Urinary bladder (tissue), 4 donors: ENCODE data around the gene MRPL55. TPM values are rescaled to one million over a fixed set of nuclear protein-coding genes. Genes with fewer than 3 reads are reported as not detected.
A peak's percentile ranks its signal among the peaks of the same experiment; 100 is the strongest.
"Not testable (repeated sequence)": the region's sequence is repeated elsewhere in the genome, so short reads cannot be mapped to it uniquely, and the experiment has no call there.

Experiments
- DNase-seq: peaks from one replicate; pipeline ENCODE4 v3.0.0-alpha.2; 2015; ENCODE audit errors: extremely low spot score
- H3K27ac ChIP-seq: one replicate; pipeline ENCODE4 v1.5.1; 2013; ENCODE audit warnings: low read depth, mild to moderate bottlenecking, moderate library complexity
- H3K36me3 ChIP-seq: one replicate; pipeline ENCODE4 v1.6.1; 2013; ENCODE audit warnings: mild to moderate bottlenecking, moderate library complexity; ENCODE audit not compliant: insufficient read depth
- H3K4me1 ChIP-seq: one replicate; pipeline ENCODE4 v1.6.1; 2013; ENCODE audit warnings: mild to moderate bottlenecking, moderate library complexity; ENCODE audit not compliant: insufficient read depth
- H3K4me3 ChIP-seq: one replicate; pipeline ENCODE4 v1.5.1; 2013; ENCODE audit warnings: low read depth, low read length
- WGBS: extraction: QIAGEN DNeasy Blood & Tissue Kit; methylation state at CpG from one replicate; pipeline ENCODE4 v1.1.7; 2013; 5-methylcytosine and 5-hydroxymethylcytosine counted together
- polyA plus RNA-seq: library from polyadenylated mRNA; stranded (reverse); fragments of 200-250 nt; gene quantifications from one replicate; pipeline ENCODE4 v1.2.3, GENCODE V29; 2013
- total RNA-seq: library from RNA; depleted of rRNA; stranded (reverse); fragments of >200 nt; gene quantifications from one replicate; pipeline ENCODE4 v1.2.3, GENCODE V29; 2014
- donor health status: healthy with polysubstance abuse.
- donor health status: healthy.

Gene MRPL55
- total and polyA plus RNA-seq, 2 donors, result 22.5 to 109 TPM

DNA sequence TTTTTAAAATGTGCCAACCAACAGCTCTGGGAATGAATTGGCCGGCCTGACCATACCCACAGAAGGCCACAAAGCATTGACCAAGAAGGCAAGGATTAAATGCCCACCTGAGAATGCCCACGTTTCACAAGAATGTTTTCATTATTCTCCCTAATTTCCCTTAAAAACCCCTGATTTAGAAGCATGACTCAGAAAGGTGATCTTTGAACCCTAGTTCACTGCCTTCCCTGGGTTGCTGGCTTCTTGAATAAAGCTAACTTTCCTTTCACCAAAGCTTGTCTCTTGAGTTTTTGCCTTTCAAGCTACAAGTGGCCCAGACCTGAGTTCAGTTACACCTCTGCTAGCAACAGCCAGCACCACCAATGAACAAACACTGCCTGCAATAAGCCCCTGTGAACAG, 14.4 kb upstream of the MRPL55 start:
- no peaks in the 10 kb centered on the region for H3K4me1 ChIP-seq
- no peak for DNase-seq
- no peak overlapping the region for H3K4me3 ChIP-seq
- H3K27ac ChIP-seq, result no peak overlapping the region
- WGBS, result 71% methylated on average over 2 of the region's 2 CpGs
- no peaks in the 10 kb centered on the region for H3K36me3 ChIP-seq

DNA sequence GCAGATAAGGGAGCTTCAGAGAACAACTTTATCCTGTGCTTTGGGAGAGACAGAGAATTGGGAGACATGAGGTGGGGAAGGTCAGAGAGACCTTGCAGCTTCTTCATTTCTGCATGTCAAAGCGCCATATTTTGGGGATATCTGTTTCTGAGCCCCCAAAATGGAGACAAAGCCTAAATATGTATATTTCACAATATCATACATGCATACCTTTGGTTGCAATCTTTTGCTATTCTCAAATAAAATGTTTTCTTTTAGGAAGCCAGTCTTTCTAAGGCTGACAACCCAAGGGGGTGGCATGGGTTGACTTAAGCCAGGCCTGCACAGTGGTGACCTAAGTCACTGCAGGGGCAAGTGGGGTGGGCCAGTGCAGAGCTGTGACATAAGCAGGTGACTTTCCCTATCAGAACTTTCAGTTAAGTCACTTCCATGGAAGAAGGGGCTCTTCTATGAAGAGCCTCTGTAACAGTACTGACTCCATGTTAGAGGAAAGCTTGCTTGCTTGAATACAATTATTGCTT, 13.9 kb upstream of the MRPL55 start:
- WGBS, result 55% methylated on average over 1 of the region's 1 CpG
- Histone ChIP-seq H3K4me3 (no peak overlapping the region), H3K4me1 (no peaks in the 10 kb centered on the region), H3K36me3 (no peaks in the 10 kb centered on the region), H3K27ac (no peak overlapping the region)
- DNase-seq, result no peak

DNA sequence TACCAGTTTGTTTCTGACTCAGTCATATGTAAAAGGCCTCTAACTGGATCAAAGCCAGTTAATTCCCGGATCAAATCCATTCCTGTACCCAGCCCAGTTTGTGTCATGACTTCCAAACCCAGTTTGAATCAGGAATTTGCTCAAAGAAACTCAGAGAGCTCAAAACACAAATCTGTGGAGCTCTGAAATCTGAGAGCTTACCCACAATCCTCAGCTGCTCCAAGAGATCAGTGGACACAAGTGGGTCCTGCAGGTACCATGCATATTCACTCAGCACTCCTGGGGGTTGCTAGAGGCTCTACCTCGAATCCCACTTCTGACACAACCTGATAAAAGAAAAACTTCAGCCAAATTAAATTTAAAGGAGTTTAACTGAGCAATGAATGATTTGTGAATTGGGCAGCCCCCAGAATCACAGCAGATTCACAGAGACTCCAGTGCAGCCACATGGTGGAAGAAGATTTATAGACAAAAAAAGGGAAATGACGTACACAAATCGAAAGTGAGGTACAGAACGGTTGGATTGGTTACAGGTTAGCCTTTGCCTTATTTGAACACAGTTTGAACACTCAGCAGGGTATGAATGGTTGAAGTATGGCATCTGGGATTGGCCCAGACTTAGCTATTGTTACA, 11.9 kb upstream of the MRPL55 start:
- Histone ChIP-seq H3K27ac (no peak overlapping the region), H3K4me3 (no peak overlapping the region), H3K4me1 (no peaks in the 10 kb centered on the region), H3K36me3 (no peaks in the 10 kb centered on the region)
- DNase-seq, result no peak
- 63% methylated on average over 5 of the region's 5 CpGs for WGBS

DNA sequence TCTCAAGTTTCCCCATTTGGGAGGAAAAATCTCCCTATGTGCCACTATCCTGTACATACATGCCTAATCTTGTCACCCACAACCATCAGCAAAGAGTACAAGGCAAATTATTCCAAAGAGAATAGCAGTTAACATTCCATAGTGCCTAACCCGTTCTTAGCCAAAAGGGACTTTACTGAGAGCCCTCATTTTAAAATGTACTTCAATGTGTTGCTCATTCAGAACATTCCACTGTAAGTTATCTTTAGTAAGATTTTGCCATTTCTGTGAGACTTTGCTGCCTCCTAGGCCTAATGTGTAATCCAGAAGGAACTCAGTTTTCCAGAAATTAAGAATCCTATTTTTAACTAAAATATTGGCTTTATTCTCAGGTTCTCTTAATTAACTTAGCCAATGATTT, 11.3 kb upstream of the MRPL55 start:
- Histone ChIP-seq H3K27ac (no peak overlapping the region), H3K4me3 (no peak overlapping the region), H3K4me1 (no peaks in the 10 kb centered on the region), H3K36me3 (no peaks in the 10 kb centered on the region)
- 74% methylated on average over 1 of the region's 1 CpG for WGBS
- DNase-seq, result no peak

- Histone ChIP-seq H3K27ac (no peak overlapping the region), H3K36me3 (no peaks in the 10 kb centered on the region), H3K4me1 (no peaks in the 10 kb centered on the region), H3K4me3 (no peak overlapping the region)
- 77% methylated on average over 2 of the region's 2 CpGs for WGBS
- no peak for DNase-seq
Measured at GRCh38 chr1:228118040-228118439, 8.9 kb upstream of the MRPL55 start.

DNA sequence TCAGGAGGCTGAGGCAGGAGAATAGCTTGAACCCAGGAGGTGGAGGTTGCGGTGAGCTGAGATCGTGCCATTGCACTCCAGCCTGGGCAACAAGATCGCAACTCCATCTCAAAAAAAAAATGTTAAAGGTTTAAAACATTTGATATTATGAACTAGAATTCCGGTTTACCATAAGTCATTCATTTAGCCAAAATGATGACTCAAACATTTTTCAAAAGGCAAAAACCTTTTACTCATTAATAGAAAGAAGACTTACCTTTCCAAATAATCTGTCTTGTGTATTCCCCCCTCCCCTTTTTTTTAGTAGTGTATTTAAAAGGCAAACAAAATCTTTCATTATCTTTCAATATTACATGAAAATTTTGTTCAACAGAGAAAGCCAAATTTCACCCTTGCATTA, 8.2 kb upstream of the MRPL55 start:
- Histone ChIP-seq H3K36me3 (no peaks in the 10 kb centered on the region), H3K4me3 (no peak overlapping the region), H3K27ac (no peak overlapping the region), H3K4me1 (no peaks in the 10 kb centered on the region)
- 95% methylated on average over 4 of the region's 4 CpGs for WGBS
- no peak for DNase-seq

- 70% methylated on average over 3 of the region's 3 CpGs for WGBS
- H3K27ac ChIP-seq, result no peak overlapping the region
- H3K4me1 ChIP-seq, result no peaks in the 10 kb centered on the region
- no peak overlapping the region for H3K4me3 ChIP-seq
- H3K36me3 ChIP-seq, result no peaks in the 10 kb centered on the region
- no peak for DNase-seq
Measured at GRCh38 chr1:228114827-228115226, 5.7 kb upstream of the MRPL55 start.

GRCh38 chr1:228112617-228113016, 3.5 kb upstream of the MRPL55 start:
- no peak for DNase-seq
- Histone ChIP-seq H3K4me3 (no peak overlapping the region), H3K4me1 (no peaks in the 10 kb centered on the region), H3K36me3 (no peaks in the 10 kb centered on the region), H3K27ac (no peak overlapping the region)
- 85% methylated on average over 1 of the region's 1 CpG for WGBS

- DNase-seq, result no peak
- no peaks in the 10 kb centered on the region for H3K4me1 ChIP-seq
- H3K36me3 ChIP-seq, result no peaks in the 10 kb centered on the region
- H3K27ac ChIP-seq, result no peak overlapping the region
- H3K4me3 ChIP-seq, result no peak overlapping the region
- WGBS, result 93% methylated on average over 7 of the region's 7 CpGs
Measured at GRCh38 chr1:228112167-228112566, 3.1 kb upstream of the MRPL55 start.

GRCh38 chr1:228111315-228111714, 2.2 kb upstream of the MRPL55 start:
- 97% methylated on average over 6 of the region's 6 CpGs for WGBS
- H3K27ac ChIP-seq, H3K4me1 ChIP-seq, H3K36me3 ChIP-seq, H3K4me3 ChIP-seq, DNase-seq: not testable (repeated sequence)

DNA sequence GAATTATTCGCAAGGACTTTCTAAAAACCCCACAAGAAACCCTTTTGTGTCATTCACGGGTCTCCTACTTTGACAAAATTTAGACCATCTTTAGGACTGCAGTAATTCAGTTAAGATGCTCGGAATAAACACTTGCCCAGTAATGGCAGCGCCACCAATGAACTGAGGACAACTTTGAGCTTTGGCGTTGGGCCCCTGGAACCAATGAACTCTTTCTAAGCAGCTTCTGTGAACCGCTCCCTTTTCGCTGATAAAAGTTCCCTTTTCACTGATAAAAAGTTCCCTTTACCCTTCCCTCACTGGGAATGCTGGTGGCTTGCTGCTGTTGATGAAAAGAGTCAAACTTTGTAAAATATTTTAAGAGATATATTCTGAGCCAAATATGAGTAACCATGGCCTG, 1.5 kb upstream of the MRPL55 start:
- no peak for DNase-seq
- H3K4me1 ChIP-seq, result no peaks in the 10 kb centered on the region
- no peak overlapping the region for H3K27ac ChIP-seq
- H3K4me3 ChIP-seq, result no peak overlapping the region
- H3K36me3 ChIP-seq, result no peaks in the 10 kb centered on the region
- 83% methylated on average over 7 of the region's 7 CpGs for WGBS

GRCh38 chr1:228109962-228110488, 926 bp upstream of the MRPL55 start:
- WGBS, result 16% methylated on average over 15 of the region's 15 CpGs
- Histone ChIP-seq H3K36me3 (no peaks in the 10 kb centered on the region), H3K4me1 (no peaks in the 10 kb centered on the region), H3K27ac (peak overlapping the region; percentile 86), H3K4me3 (peak overlapping the region; percentile 58)
- no peak for DNase-seq

GRCh38 chr1:228108742-228109072, 392 bp downstream of the MRPL55 start:
- Histone ChIP-seq H3K27ac (peak overlapping the region; percentile 77), H3K36me3 (no peaks in the 10 kb centered on the region), H3K4me1 (no peaks in the 10 kb centered on the region), H3K4me3 (peak overlapping the region; percentile 58)
- WGBS, result 2% methylated on average over 8 of the region's 8 CpGs
- no peak for DNase-seq

GRCh38 chr1:228108055-228108690, 926 bp downstream of the MRPL55 start:
- DNase-seq, result no peak
- Histone ChIP-seq H3K4me3 (peak overlapping the region; percentile 58), H3K27ac (no peak overlapping the region), H3K36me3 (no peaks in the 10 kb centered on the region), H3K4me1 (no peaks in the 10 kb centered on the region)
- WGBS, result 79% methylated on average over 11 of the region's 11 CpGs
